Duodenal mucosa (tissue), 2 donors: Measurements from ENCODE around the gene EPHB2.

ENCODE experiments used
- H3K27ac ChIP-seq: one replicate; pipeline ENCODE4 v1.7.0; 2013; ENCODE audit warnings: low read depth, low read length
- H3K27me3 ChIP-seq, 2 donors: one replicate each; pipeline ENCODE4 v1.7.0; 2013; ENCODE audit warnings: low read length in 2 of 2, control low read depth in 1 of 2; ENCODE audit not compliant: insufficient read depth in 2 of 2, control insufficient read depth in 1 of 2
- H3K36me3 ChIP-seq, 2 donors: one replicate each; pipeline ENCODE4 v1.7.0; 2013; ENCODE audit warnings: low read length in 2 of 2, control low read depth in 1 of 2; ENCODE audit not compliant: insufficient read depth in 2 of 2, control insufficient read depth in 1 of 2
- H3K4me1 ChIP-seq, 2 donors: one replicate each; pipeline ENCODE4 v1.7.0; 2013; ENCODE audit warnings: low read length in 2 of 2, control low read depth in 1 of 2; ENCODE audit not compliant: insufficient read depth in 2 of 2, control insufficient read depth in 1 of 2
- H3K4me3 ChIP-seq, 2 donors: one replicate each; pipeline ENCODE4 v1.7.0; 2013; ENCODE audit warnings: low read length in 2 of 2, low read depth in 1 of 2
- H3K9ac ChIP-seq, 2 donors: one replicate each; pipeline ENCODE4 v1.7.0; 2013; ENCODE audit warnings: low read length in 2 of 2, low read depth in 1 of 2
- H3K9me3 ChIP-seq, 2 donors: one replicate each; pipeline ENCODE4 v1.7.0; 2013; ENCODE audit warnings: low read length in 2 of 2, control low read depth in 1 of 2; ENCODE audit not compliant: control insufficient read depth in 1 of 2

EPHB2 gene

DNA sequence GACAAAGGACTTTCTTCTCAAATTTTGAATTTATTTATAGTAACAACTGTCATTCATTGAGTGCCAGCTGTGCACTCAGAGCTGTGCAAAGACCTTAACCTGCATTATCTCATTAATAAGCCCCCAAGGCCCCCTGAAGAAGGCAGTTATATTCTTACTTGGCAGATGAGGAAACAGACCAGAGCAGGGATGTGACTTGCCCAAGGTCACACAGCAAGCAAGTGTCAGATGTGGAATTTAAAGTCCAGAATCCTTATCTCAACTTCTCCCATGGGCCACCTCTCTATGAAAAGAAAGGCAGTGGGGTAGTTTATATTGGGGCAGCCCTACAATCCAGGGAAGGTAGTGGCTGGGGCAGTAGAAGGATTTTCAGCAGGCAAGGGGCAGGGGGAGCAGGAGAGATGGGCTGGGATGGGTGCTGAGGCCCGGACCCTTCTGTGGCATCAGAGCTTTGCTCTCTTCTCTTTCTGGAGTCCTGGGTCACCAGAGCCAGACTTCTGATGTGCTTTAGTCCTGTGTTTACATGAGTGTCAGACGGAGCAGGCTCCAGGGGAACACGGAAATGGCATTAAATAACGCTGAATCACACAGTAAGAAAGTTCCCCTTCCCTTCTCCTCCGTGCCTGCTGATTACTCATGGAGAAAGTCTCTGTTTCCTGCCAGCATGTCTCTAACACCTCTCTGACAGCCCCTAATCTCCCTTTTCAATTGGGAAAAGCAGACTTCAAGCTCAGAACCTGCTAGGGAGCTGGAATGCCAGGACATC is 39.5 kb downstream of the EPHB2 start:
- H3K9ac ChIP-seq: no peak overlapping the region
- no peak overlapping the region for H3K4me3 ChIP-seq
- H3K27me3 ChIP-seq: no peaks in the 10 kb centered on the region
- H3K27ac ChIP-seq: no peak overlapping the region
- H3K4me1 ChIP-seq: peaks cover 39 to 42% of the 10 kb centered on the region in 2 donors
- H3K36me3 ChIP-seq: no peaks in the 10 kb centered on the region
- H3K9me3 ChIP-seq: no peaks in the 10 kb centered on the region

DNA sequence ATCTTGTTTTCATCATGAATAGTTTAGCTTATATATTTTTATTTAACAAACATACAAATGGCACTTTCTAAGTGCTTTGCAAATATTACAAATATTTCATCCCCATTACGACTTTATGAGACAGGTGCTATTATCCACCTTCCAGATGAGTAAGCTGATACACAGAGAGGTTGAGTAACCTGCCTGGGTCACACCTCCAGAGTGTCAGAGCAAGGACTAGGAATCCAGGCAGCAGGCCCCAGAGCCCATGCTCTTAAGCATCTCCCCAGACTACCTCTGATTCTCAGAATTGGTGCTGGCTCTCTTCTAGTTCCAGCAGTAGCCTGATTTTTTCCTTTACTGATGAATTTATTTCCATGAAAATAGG is 40.0 kb downstream of the EPHB2 start:
- Histone ChIP-seq H3K9me3 (no peaks in the 10 kb centered on the region), H3K4me1 (peaks cover 36% of the 10 kb centered on the region in 2 donors), H3K9ac (no peak overlapping the region), H3K27me3 (no peaks in the 10 kb centered on the region), H3K4me3 (no peak overlapping the region), H3K36me3 (no peaks in the 10 kb centered on the region), H3K27ac (no peak overlapping the region)

DNA sequence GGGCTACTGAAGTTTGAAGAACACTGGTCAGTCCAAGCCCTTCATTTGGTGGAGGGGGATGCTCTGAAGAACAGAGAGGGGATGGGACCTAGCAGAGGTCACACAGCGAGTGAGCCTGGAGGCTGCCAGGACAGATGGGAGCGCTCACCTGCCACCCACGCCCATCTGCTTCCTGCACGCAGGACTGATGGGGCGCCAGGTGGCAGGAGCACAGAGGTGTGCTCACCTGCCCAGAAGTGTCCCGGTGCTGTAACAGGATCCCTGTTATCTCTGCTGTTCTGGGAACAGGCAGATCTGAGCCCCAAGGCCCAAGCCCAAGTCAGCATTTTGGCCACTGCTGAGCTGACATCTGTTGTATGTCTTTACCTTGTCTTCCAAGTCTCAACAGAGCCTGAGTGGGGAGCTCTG is 40.5 kb downstream of the EPHB2 start:
- no peak overlapping the region for H3K4me3 ChIP-seq

DNA sequence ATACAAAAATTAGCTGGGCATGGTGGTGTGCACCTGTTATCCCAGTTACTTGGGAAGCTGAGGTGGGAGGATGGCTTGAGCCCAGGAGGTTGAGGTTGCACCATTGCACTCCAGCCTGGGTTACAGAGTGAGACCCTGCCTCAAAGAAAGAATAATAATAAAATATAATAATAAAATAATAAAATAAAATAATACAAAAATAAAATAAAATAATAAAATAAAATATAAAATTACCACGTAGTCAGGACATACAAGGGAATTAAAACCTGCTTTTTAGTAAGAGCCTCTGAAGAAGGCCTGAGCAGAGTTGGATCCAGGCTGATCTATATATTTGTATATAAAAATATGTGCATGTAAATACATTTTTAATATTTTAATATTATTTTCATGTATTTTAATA is 41.7 kb downstream of the EPHB2 start:
- Histone ChIP-seq H3K36me3 (no peaks in the 10 kb centered on the region), H3K4me3 (no peak overlapping the region), H3K9ac (no peak overlapping the region), H3K27ac (no peak overlapping the region), H3K9me3 (no peaks in the 10 kb centered on the region), H3K4me1 (peaks cover 20 to 22% of the 10 kb centered on the region in 2 donors), H3K27me3 (no peaks in the 10 kb centered on the region)

More for the DNA sequence above, 40.5 kb downstream of the EPHB2 start:
- peaks cover 31 to 32% of the 10 kb centered on the region in 2 donors for H3K4me1 ChIP-seq
- no peaks in the 10 kb centered on the region for H3K9me3 ChIP-seq
- no peak overlapping the region for H3K27ac ChIP-seq
- no peak overlapping the region for H3K9ac ChIP-seq
- no peaks in the 10 kb centered on the region for H3K27me3 ChIP-seq
- no peaks in the 10 kb centered on the region for H3K36me3 ChIP-seq

DNA sequence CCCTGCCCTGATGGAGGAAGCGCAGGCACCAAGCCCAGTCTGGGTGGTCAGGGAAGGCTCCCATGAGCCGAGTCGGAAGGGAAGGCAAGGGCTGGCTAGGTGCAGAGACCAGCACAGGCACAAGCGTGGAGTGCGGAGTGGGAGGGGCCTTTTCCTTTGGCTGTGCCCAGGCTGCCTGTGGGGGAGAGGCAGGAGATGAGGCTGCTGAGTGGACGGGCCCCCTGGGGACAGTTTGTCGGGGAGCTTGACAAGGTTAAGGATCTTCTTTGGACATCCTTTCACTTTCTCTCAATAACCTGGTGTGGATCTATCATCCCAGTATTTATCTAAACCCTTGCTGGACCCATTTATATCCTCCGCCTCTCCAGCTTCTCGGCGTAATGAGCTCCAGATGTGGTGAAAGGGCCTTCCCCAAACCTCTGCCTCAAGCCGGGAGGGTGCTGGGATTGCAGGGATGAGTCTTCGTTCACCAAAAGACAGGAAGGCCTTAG is 42.9 kb downstream of the EPHB2 start:
- Histone ChIP-seq H3K4me3 (no peak overlapping the region), H3K27ac (no peak overlapping the region), H3K4me1 (peaks cover 20 to 22% of the 10 kb centered on the region in 2 donors), H3K36me3 (no peaks in the 10 kb centered on the region), H3K9me3 (no peaks in the 10 kb centered on the region), H3K9ac (no peak overlapping the region), H3K27me3 (no peaks in the 10 kb centered on the region)

DNA sequence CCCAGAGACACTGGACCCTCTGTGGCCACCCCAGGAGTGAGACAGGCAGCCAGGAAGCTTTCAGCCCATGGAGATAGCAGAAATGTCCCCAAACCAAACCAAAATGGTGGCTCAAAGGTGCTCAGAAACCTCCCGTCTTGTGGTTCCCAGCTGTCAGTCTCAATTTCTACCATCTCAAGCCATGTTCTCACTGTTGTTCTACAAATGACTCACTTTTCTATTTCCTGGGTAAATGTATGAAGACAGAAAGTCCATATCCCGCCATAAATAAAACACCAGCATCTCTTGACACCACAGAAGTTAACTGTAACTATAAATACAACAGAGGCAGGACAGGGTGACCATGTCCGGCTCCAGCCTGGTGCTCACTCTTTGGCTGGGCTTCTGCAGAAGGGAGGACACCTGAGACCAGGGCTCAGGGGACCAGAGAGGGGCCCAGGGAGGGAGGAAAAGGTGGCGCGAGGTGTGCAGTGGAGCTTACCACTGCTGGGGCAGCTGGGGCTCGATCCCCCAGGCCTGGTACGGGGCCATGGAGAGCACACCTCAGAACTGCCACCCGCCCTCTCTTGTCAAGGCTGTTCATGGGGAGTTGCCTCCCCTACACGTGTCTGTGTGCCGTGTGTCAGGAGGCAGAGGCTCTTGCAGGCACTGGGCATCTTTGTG is 43.6 kb downstream of the EPHB2 start:
- Histone ChIP-seq H3K4me3 (no peak overlapping the region), H3K27me3 (no peaks in the 10 kb centered on the region), H3K27ac (no peak overlapping the region), H3K4me1 (peaks cover 20 to 22% of the 10 kb centered on the region in 2 donors), H3K9me3 (no peaks in the 10 kb centered on the region), H3K36me3 (no peaks in the 10 kb centered on the region), H3K9ac (no peak overlapping the region)

DNA sequence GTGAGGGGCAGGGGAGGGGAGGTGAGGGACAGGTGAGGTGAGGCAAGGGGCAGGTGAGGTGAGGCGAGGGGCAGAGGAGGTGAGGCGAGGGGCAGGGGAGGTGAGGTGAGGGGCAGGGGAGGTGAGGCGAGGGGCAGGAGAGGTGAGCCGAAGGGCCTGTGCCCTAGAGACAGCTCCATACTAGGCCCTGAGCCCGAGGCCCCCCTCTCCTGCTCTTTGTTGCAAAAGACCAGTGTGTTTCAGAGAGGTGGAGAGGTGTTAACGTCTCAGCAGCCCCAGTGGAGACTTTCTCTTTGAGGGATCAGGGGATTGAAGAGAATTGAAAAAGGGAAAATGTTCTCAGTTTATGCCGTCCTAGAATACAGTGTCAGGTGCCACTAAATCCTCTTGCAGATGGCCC is 44.2 kb downstream of the EPHB2 start:
- Histone ChIP-seq H3K27ac (no peak overlapping the region), H3K27me3 (no peaks in the 10 kb centered on the region), H3K36me3 (no peaks in the 10 kb centered on the region), H3K9ac (no peak overlapping the region), H3K9me3 (no peaks in the 10 kb centered on the region), H3K4me1 (peaks cover 16 to 17% of the 10 kb centered on the region in 2 donors), H3K4me3 (no peak overlapping the region)

DNA sequence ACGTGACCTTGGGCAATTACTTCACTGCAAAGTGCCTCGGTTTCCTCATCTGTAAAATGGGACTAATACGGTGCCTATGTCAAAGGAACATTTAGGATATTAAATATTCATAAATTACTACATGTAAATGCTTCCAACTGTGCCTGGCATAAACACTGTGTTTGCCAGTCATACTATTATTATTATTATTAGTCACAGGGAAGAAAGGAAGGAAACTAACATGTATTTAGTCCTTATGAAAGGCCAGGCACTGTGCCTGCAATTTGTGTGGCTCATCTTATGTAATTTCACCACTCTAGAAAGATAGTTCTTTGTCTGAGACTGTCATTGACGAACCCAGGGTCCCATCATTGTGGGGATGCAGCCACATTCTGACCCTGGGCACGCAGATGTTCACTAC is 45.0 kb downstream of the EPHB2 start:
- H3K36me3 ChIP-seq: no peaks in the 10 kb centered on the region

DNA sequence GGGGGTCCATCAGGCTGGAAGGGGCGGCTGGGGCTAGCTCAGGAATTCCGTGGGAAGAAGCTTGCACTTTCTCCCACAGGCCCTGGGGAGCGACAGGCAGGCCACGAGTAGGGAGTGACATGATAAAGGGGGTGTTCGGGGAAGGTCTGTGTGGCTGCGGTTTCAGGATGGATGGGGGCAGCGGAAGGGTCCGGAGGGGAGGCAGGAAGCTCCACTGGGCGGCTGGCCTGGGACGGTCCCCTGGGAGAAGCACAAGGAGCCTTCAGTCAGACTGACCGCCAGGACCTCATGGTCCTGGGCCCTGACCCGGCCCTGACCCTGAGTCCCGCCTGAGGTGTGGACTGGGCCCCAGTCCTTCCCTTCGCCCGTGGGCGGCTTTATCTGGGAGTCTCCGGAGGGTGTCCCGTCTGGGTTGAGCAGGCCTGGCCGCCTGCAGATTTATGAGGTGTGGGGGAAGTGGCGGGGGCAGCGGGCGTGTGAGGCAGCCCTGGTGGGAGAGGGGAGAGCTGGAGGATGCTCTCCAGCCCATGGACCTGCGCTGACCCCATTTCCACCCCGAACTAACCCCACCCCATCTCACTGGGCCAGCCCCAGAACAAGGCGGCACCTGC is 45.6 kb downstream of the EPHB2 start:
- peaks cover 2 to 3% of the 10 kb centered on the region in 2 donors for H3K4me1 ChIP-seq
- H3K27ac ChIP-seq: no peak overlapping the region
- no peaks in the 10 kb centered on the region for H3K9me3 ChIP-seq
- no peaks in the 10 kb centered on the region for H3K27me3 ChIP-seq
- no peak overlapping the region for H3K9ac ChIP-seq
- no peaks in the 10 kb centered on the region for H3K36me3 ChIP-seq
- H3K4me3 ChIP-seq: no peak overlapping the region

More for the DNA sequence above, 45.0 kb downstream of the EPHB2 start:
- H3K27ac ChIP-seq: no peak overlapping the region
- H3K9ac ChIP-seq: no peak overlapping the region
- peaks cover 8 to 9% of the 10 kb centered on the region in 2 donors for H3K4me1 ChIP-seq
- H3K4me3 ChIP-seq: no peak overlapping the region
- no peaks in the 10 kb centered on the region for H3K9me3 ChIP-seq
- no peaks in the 10 kb centered on the region for H3K27me3 ChIP-seq

DNA sequence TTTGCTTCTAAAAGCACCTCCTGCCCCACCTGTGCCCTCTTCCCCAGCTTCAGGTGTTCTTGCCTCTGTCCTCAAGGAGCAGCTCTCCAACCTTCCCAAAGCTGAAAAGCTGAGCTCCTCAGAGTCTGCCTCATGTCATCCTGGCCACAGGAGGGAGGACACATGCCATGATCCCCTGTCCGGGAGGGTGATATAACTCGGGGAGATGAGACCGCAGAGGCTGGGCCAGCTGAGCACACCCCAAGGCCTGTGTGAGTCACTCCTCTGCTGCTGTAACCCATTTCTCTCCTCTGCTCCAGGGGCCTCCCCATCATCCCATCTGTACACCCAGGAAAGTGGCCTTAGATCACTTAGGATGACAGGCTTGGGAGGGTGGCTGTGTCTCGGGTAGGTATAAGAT is 49.8 kb downstream of the EPHB2 start:
- Histone ChIP-seq H3K4me1 (no peaks in the 10 kb centered on the region), H3K9me3 (no peaks in the 10 kb centered on the region), H3K27me3 (no peaks in the 10 kb centered on the region), H3K27ac (no peak overlapping the region), H3K36me3 (peaks cover 0 to 3% of the 10 kb centered on the region in 2 donors), H3K9ac (no peak overlapping the region), H3K4me3 (no peak overlapping the region)
